A549 (cell line): ENCODE measurements around the gene EPHA5. TPM values are rescaled to one million over a fixed set of nuclear protein-coding genes. Genes with fewer than 3 reads are reported as not detected.

Source experiments
- ATAC-seq, 2 experiments: fragments of 200-7000 bp in 1 of 2; fragments of >200 bp in 1 of 2; cut with Nextera tagmentation in 1 of 2; cut with Tn5 transposase in 1 of 2; 3 replicates each; pipeline versions ENCODE4 v1.8.0 to v1.9.1; 2018 to 2020; ENCODE audit warnings: mild to moderate bottlenecking in 1 of 2, moderate library complexity in 1 of 2
- CTCF ChIA-PET: fragments of 300-600 bp; sonication (Branson Sonifier 250); formaldehyde crosslinking; extraction: SDS; loops from one replicate; lab custom pipeline; 2021; ENCODE audit warnings: antibody characterized with exemption, inconsistent platforms; lab: Yijun Ruan, JAX
- POLR2A ChIA-PET: fragments of 350-600 bp; formaldehyde crosslinking; extraction: SDS; loops from one replicate; lab custom pipeline; 2021; ENCODE audit warnings: antibody characterized with exemption, inconsistent platforms; lab: Yijun Ruan, JAX
- DNase-seq, 2 experiments: peaks; one replicate each; pipeline versions ENCODE4 v3.0.0 to v3.0.0-alpha.2; 2011 to 2016; ENCODE audit warnings: low read depth in 1 of 2, low spot score in 1 of 2
- FAIRE-seq: peaks from 2 replicates; lab custom pipeline; 2011; peaks lifted over from hg19 to GRCh38; lab: Jason Lieb, UNC
- H3K27ac ChIP-seq, 2 experiments: fragments of >200 bp; sonication (Bioruptor Twin); formaldehyde crosslinking; 3 replicates each; pipeline ENCODE4 v1.5.1; 2016 to 2017
- H3K4me1 ChIP-seq: fragments of >200 bp; sonication (Bioruptor Twin); formaldehyde crosslinking; 3 replicates; pipeline ENCODE4 v1.6.1; 2016
- H3K4me2 ChIP-seq: fragments of >200 bp; sonication (Bioruptor Twin); formaldehyde crosslinking; 3 replicates; pipeline ENCODE4 v1.6.1; 2016
- H3K4me3 ChIP-seq: fragments of >200 bp; sonication (Bioruptor Twin); formaldehyde crosslinking; 3 replicates; pipeline ENCODE4 v1.5.1; 2016
- H3K9me3 ChIP-seq: fragments of >200 bp; sonication (Bioruptor Twin); formaldehyde crosslinking; 3 replicates; pipeline ENCODE4 v1.6.1; 2016
- CEBPB ChIP-seq, 2 experiments: fragments of >200 bp in 1 of 2; sonication (Bioruptor Twin) in 1 of 2; formaldehyde crosslinking in 1 of 2; IDR thresholded peaks; 2 replicates each; pipeline ENCODE4 v1.6.1; 2012 to 2016
- CHD2 ChIP-seq: fragments of 150-350 bp; IDR thresholded peaks from 2 replicates; pipeline ENCODE4 v1.6.1; 2014; ENCODE audit warnings: low read length; ENCODE audit not compliant: partially characterized antibody
- FOSB ChIP-seq: fragments of 250-450 bp; sonication (Bioruptor Pico); IDR thresholded peaks from 2 replicates; pipeline ENCODE4 v1.5.0; 2020; ENCODE audit warnings: mild to moderate bottlenecking, moderate library complexity
- GATA3 ChIP-seq: IDR thresholded peaks from 2 replicates; pipeline ENCODE4 v1.6.1; 2012; ENCODE audit warnings: borderline replicate concordance
- HOXA7 ChIP-seq: fragments of 250-450 bp; sonication (Bioruptor Pico); IDR thresholded peaks from 2 replicates; pipeline ENCODE4 v1.5.0; 2020; ENCODE audit warnings: mild to moderate bottlenecking, moderate library complexity
- KDM5A ChIP-seq: fragments of 200-600 bp; sonication (generic); IDR thresholded peaks from 2 replicates; pipeline ENCODE4 v1.6.1; 2016; ENCODE audit warnings: antibody characterized with exemption, mild to moderate bottlenecking
- MYC ChIP-seq: IDR thresholded peaks from 2 replicates; pipeline ENCODE4 v1.6.1; 2012; ENCODE audit warnings: mild to moderate bottlenecking, inconsistent platforms, low read length, improper control_type of control experiment, borderline replicate concordance
- NPAS2 ChIP-seq: fragments of 250-450 bp; sonication (Bioruptor Pico); IDR thresholded peaks from 2 replicates; pipeline ENCODE4 v1.8.0; 2022; ENCODE audit warnings: mild to moderate bottlenecking, moderate library complexity, borderline replicate concordance
- POLR2A ChIP-seq: IDR thresholded peaks from 2 replicates; pipeline ENCODE4 v1.6.1; 2012; ENCODE audit warnings: mild to moderate bottlenecking, low read length
- POLR2AphosphoS2 ChIP-seq: conservative IDR thresholded peaks from 2 replicates; pipeline ENCODE4 v1.6.1; 2012; ENCODE audit warnings: low read length, improper control_type of control experiment, inconsistent platforms
- RAD21 ChIP-seq, 2 experiments: fragments of >200 bp in 1 of 2; sonication (Bioruptor Twin) in 1 of 2; formaldehyde crosslinking in 1 of 2; IDR thresholded peaks in 1 of 2; conservative IDR thresholded peaks in 1 of 2; 2 replicates in 1 of 2; 3 replicates in 1 of 2; pipeline ENCODE4 v1.6.1; 2012 to 2018; ENCODE audit warnings: inconsistent platforms in 1 of 2
- RNF2 ChIP-seq: fragments of 200-600 bp; sonication (generic); IDR thresholded peaks from 2 replicates; pipeline ENCODE4 v1.6.1; 2016; ENCODE audit warnings: low read depth, mild to moderate bottlenecking, antibody characterized with exemption, moderate library complexity, borderline replicate concordance
- SMC3 ChIP-seq: fragments of >200 bp; sonication (Bioruptor Twin); formaldehyde crosslinking; IDR thresholded peaks from 3 replicates; pipeline ENCODE4 v1.6.1; 2018; ENCODE audit warnings: inconsistent platforms
- TFCP2L1 ChIP-seq: fragments of 250-450 bp; sonication (Bioruptor Pico); IDR thresholded peaks from 2 replicates; pipeline ENCODE4 v1.5.0; 2021; ENCODE audit warnings: mild to moderate bottlenecking
- WGBS: methylation state at CpG from one replicate; pipeline ENCODE4 v1.1.6; 2017; ENCODE audit errors: missing lambda C conversion rate; 5-methylcytosine and 5-hydroxymethylcytosine counted together
- polyA plus RNA-seq, 4 experiments: library from polyadenylated mRNA; depleted of rRNA in 3 of 4; stranded (reverse); fragments of >200 nt; fragmentation: RNase III in 1 of 4; extraction: RNeasy Plus Mini Kit Qiagen cat#74134 plus additional on column Dnase treatment in 1 of 4; gene quantifications; 2 replicates in 3 of 4; 3 replicates in 1 of 4; pipeline ENCODE4 v1.2.3, GENCODE V29; 2011 to 2017
- TF ChIP-seq, protein P1 (sequence below): fragments of 150-350 bp; IDR thresholded peaks from 2 replicates; pipeline ENCODE4 v1.6.1; 2014; ENCODE audit warnings: low read depth, mild to moderate bottlenecking, low read length
- TF ChIP-seq, protein P2 (sequence below): fragments of 200-600 bp; sonication (generic); IDR thresholded peaks from 2 replicates; pipeline ENCODE4 v1.6.1; 2016; ENCODE audit warnings: antibody characterized with exemption, mild to moderate bottlenecking, moderate library complexity
- TF ChIP-seq, protein P3 (sequence below): IDR thresholded peaks from 2 replicates; pipeline ENCODE4 v1.6.1; 2012; ENCODE audit warnings: low read depth, borderline replicate concordance
- TF ChIP-seq, protein P4 (sequence below): fragments of 250-450 bp; sonication (Bioruptor Pico); IDR thresholded peaks from 2 replicates; pipeline ENCODE4 v1.5.0; 2020; ENCODE audit warnings: low read depth, mild to moderate bottlenecking, moderate library complexity

Gene EPHA5
- polyA plus RNA-seq, 2 of the 4 experiments (the other 2 are of a cell fraction), result 0.96 to 1.1 TPM

DNA sequence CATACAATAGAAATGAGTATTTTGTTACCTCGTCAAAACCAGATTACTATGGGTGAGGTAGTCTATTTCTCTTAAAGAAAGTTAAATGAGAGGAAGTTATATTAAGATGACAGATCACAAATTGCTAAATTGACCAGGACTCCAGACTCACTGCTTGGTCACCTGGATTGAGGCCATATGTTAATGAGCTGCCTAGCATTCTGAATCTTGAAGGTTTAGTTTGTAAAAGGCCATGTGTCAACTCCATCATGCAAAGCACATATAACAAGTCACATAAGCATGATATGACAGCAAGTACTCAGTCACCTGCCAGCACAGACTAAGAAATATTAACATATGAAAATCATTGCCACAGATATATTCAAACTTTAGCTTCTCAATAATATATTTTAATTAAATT lies 72.6 kb downstream of the EPHA5 start:
- Histone ChIP-seq H3K4me2 (no peak overlapping the region), H3K27ac (no peak overlapping the region), H3K4me3 (no peak overlapping the region), H3K4me1 (no peaks in the 10 kb centered on the region), H3K9me3 (no peaks in the 10 kb centered on the region)
- FAIRE-seq (no peak), ATAC-seq (no peak), DNase-seq (no peak)
- CTCF ChIA-PET, result no interaction called here
- 79% methylated on average over 1 of the region's 1 CpG for WGBS
- POLR2A ChIA-PET, result no interaction called here
- TF ChIP-seq FOSB (CRISPR knock-in tag), result no peak
- TF ChIP-seq POLR2AphosphoS2, result no peak
- no peak for TF ChIP-seq CHD2
- no peak for TF ChIP-seq NPAS2
- TF ChIP-seq RNF2, result no peak
- TF ChIP-seq, protein P1, sequence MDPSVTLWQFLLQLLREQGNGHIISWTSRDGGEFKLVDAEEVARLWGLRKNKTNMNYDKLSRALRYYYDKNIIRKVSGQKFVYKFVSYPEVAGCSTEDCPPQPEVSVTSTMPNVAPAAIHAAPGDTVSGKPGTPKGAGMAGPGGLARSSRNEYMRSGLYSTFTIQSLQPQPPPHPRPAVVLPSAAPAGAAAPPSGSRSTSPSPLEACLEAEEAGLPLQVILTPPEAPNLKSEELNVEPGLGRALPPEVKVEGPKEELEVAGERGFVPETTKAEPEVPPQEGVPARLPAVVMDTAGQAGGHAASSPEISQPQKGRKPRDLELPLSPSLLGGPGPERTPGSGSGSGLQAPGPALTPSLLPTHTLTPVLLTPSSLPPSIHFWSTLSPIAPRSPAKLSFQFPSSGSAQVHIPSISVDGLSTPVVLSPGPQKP, result no peak
- TF ChIP-seq CEBPB (IDR thresholded peaks at IDR 0.05), result no peak
- TF ChIP-seq, protein P2, sequence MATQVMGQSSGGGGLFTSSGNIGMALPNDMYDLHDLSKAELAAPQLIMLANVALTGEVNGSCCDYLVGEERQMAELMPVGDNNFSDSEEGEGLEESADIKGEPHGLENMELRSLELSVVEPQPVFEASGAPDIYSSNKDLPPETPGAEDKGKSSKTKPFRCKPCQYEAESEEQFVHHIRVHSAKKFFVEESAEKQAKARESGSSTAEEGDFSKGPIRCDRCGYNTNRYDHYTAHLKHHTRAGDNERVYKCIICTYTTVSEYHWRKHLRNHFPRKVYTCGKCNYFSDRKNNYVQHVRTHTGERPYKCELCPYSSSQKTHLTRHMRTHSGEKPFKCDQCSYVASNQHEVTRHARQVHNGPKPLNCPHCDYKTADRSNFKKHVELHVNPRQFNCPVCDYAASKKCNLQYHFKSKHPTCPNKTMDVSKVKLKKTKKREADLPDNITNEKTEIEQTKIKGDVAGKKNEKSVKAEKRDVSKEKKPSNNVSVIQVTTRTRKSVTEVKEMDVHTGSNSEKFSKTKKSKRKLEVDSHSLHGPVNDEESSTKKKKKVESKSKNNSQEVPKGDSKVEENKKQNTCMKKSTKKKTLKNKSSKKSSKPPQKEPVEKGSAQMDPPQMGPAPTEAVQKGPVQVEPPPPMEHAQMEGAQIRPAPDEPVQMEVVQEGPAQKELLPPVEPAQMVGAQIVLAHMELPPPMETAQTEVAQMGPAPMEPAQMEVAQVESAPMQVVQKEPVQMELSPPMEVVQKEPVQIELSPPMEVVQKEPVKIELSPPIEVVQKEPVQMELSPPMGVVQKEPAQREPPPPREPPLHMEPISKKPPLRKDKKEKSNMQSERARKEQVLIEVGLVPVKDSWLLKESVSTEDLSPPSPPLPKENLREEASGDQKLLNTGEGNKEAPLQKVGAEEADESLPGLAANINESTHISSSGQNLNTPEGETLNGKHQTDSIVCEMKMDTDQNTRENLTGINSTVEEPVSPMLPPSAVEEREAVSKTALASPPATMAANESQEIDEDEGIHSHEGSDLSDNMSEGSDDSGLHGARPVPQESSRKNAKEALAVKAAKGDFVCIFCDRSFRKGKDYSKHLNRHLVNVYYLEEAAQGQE, result no peak
- no peak for TF ChIP-seq MYC
- no peak for TF ChIP-seq POLR2A
- TF ChIP-seq, protein P3, sequence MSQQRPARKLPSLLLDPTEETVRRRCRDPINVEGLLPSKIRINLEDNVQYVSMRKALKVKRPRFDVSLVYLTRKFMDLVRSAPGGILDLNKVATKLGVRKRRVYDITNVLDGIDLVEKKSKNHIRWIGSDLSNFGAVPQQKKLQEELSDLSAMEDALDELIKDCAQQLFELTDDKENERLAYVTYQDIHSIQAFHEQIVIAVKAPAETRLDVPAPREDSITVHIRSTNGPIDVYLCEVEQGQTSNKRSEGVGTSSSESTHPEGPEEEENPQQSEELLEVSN, result no peak
- TF ChIP-seq TFCP2L1 (CRISPR knock-in tag), result no peak
- no peak for TF ChIP-seq RAD21 (conservative IDR thresholded peaks at IDR 0.05 in 1 of 2, IDR thresholded peaks at IDR 0.05 in 1 of 2)
- TF ChIP-seq, protein P4, sequence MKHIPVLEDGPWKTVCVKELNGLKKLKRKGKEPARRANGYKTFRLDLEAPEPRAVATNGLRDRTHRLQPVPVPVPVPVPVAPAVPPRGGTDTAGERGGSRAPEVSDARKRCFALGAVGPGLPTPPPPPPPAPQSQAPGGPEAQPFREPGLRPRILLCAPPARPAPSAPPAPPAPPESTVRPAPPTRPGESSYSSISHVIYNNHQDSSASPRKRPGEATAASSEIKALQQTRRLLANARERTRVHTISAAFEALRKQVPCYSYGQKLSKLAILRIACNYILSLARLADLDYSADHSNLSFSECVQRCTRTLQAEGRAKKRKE (CRISPR knock-in tag), result no peak
- no peak for TF ChIP-seq KDM5A

DNA sequence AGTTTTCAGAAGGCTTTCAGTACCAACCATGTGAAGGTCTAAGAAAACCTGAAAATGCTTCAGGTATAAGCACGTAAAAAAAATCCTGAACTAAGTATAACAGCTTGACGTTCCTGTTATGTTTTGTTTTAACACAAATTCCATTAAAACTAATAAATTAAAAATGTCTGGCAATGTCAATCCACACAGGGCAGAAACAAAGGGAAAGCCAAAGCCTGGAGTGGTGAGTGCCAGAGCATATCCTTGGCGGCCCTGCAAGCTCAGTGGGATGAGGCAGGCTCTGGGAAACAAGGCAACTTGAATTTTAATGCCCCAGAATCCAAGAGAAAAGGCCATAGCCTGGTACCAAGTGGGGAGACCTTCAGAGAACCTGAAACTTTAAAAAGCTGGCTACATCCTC lies 78.2 kb downstream of the EPHA5 start:
- H3K4me2 ChIP-seq, result no peak overlapping the region
- ATAC-seq (no peak), DNase-seq (no peak), FAIRE-seq (no peak)
- no peaks in the 10 kb centered on the region for H3K4me1 ChIP-seq
- ChIA-PET POLR2A (no interaction called here), CTCF (no interaction called here)
- no peaks in the 10 kb centered on the region for H3K9me3 ChIP-seq
- H3K27ac ChIP-seq, result no peak overlapping the region
- no peak for TF ChIP-seq SMC3
- no peak for TF ChIP-seq HOXA7 (CRISPR knock-in tag)
- TF ChIP-seq, protein P3, result no peak
- no peak for TF ChIP-seq GATA3
- WGBS, result 57% methylated on average over 3 of the region's 3 CpGs
- H3K4me3 ChIP-seq, result no peak overlapping the region
